HEK293 (cell line): ENCODE data around the gene FBXL13.

Experiments
- CTCF ChIA-PET: fragments of 350-600 bp; formaldehyde crosslinking; extraction: SDS; loops from one replicate; lab custom pipeline; 2021; ENCODE audit warnings: antibody characterized with exemption; lab: Yijun Ruan, JAX
- POLR2A ChIA-PET: fragments of 300-600 bp; formaldehyde crosslinking; extraction: SDS; loops from one replicate; lab custom pipeline; 2020; ENCODE audit warnings: antibody characterized with exemption, inconsistent platforms; lab: Yijun Ruan, JAX
- H3K27ac ChIP-seq: fragments of 200-500 bp; sonication (Bioruptor generic); 2 replicates; pipeline ENCODE4 v1.5.1; 2014; ENCODE audit warnings: low read depth, low read length, control low read depth, inconsistent platforms; ENCODE audit errors: extremely low read depth
- H3K36me3 ChIP-seq, 2 experiments: fragments of 200-500 bp in 1 of 2; sonication (Bioruptor generic) in 1 of 2; 1 replicate in 1 of 2; 2 replicates in 1 of 2; pipeline ENCODE4 v1.5.1; 2014 to 2017; ENCODE audit warnings: inconsistent platforms in 2 of 2, low read length in 2 of 2; ENCODE audit not compliant: control insufficient read depth in 2 of 2, insufficient read depth in 1 of 2
- H3K4me1 ChIP-seq: fragments of 200-500 bp; sonication (Bioruptor generic); 2 replicates; pipeline ENCODE4 v1.5.1; 2014; ENCODE audit warnings: mild to moderate bottlenecking, low read length, inconsistent platforms; ENCODE audit not compliant: control insufficient read depth, insufficient read depth
- H3K4me3 ChIP-seq: 2 replicates; pipeline ENCODE4 v1.5.1; 2011; ENCODE audit warnings: low read depth, mild to moderate bottlenecking, control low read depth, low read length, moderate library complexity
- H3K9me3 ChIP-seq: fragments of 200-500 bp; sonication (Bioruptor generic); 2 replicates; pipeline ENCODE4 v1.5.1; 2014; ENCODE audit warnings: low read depth, low read length, inconsistent platforms; ENCODE audit not compliant: control insufficient read depth, insufficient read depth
- FEZF1 ChIP-seq: fragments of 450-650 bp; formaldehyde crosslinking; IDR thresholded peaks from 2 replicates; pipeline ENCODE4 v1.5.1; 2016; ENCODE audit warnings: missing biosample characterization, missing genetic modification characterization
- SCRT1 ChIP-seq: fragments of 450-650 bp; formaldehyde crosslinking; IDR thresholded peaks from 2 replicates; pipeline ENCODE4 v1.5.1; 2016; ENCODE audit warnings: missing biosample characterization, missing genetic modification characterization, borderline replicate concordance
- ZBTB48 ChIP-seq: fragments of 450-650 bp; formaldehyde crosslinking; IDR thresholded peaks from 2 replicates; pipeline ENCODE4 v1.5.1; 2016; ENCODE audit warnings: missing biosample characterization, missing genetic modification characterization
- ZNF121 ChIP-seq: fragments of 450-650 bp; formaldehyde crosslinking; IDR thresholded peaks from 2 replicates; pipeline ENCODE4 v1.5.1; 2016; ENCODE audit warnings: missing biosample characterization, missing genetic modification characterization
- ZNF341 ChIP-seq: fragments of 450-650 bp; formaldehyde crosslinking; IDR thresholded peaks from 2 replicates; pipeline ENCODE4; 2016; ENCODE audit warnings: low read depth, missing biosample characterization, missing genetic modification characterization
- ZNF670 ChIP-seq: fragments of 450-650 bp; formaldehyde crosslinking; IDR thresholded peaks from 2 replicates; pipeline ENCODE4 v1.5.1; 2016; ENCODE audit warnings: missing biosample characterization, missing genetic modification characterization, low read depth
- ZNF747 ChIP-seq: fragments of 450-650 bp; formaldehyde crosslinking; IDR thresholded peaks from 2 replicates; pipeline ENCODE4 v1.5.1; 2016; ENCODE audit warnings: missing biosample characterization, missing genetic modification characterization
- ZNF791 ChIP-seq: fragments of 450-650 bp; formaldehyde crosslinking; IDR thresholded peaks from 2 replicates; pipeline ENCODE4 v1.5.1; 2016; ENCODE audit warnings: missing biosample characterization, missing genetic modification characterization
- ZNF837 ChIP-seq: fragments of 450-650 bp; formaldehyde crosslinking; IDR thresholded peaks from 2 replicates; pipeline ENCODE4 v1.5.1; 2016; ENCODE audit warnings: missing biosample characterization, missing genetic modification characterization
- ZXDB ChIP-seq: fragments of 450-650 bp; formaldehyde crosslinking; IDR thresholded peaks from 2 replicates; pipeline ENCODE4 v1.5.1; 2016; ENCODE audit warnings: missing biosample characterization, missing genetic modification characterization
- TF ChIP-seq, protein P1 (sequence below): fragments of 450-650 bp; formaldehyde crosslinking; IDR thresholded peaks from 2 replicates; pipeline ENCODE4 v1.5.1; 2016; ENCODE audit warnings: missing biosample characterization, missing genetic modification characterization, borderline replicate concordance
- TF ChIP-seq, protein P2 (sequence below): fragments of 450-650 bp; formaldehyde crosslinking; IDR thresholded peaks from 2 replicates; pipeline ENCODE4 v1.5.1; 2016; ENCODE audit warnings: missing biosample characterization, missing genetic modification characterization, borderline replicate concordance
- TF ChIP-seq, protein P3 (sequence below): fragments of 450-650 bp; formaldehyde crosslinking; IDR thresholded peaks from 2 replicates; pipeline ENCODE4 v1.5.1; 2016; ENCODE audit warnings: missing biosample characterization, missing genetic modification characterization
- TF ChIP-seq, protein P4 (sequence below): fragments of 450-650 bp; formaldehyde crosslinking; IDR thresholded peaks from 2 replicates; pipeline ENCODE4 v1.5.1; 2016; ENCODE audit warnings: missing biosample characterization, missing genetic modification characterization
- TF ChIP-seq, protein P5 (sequence below): fragments of 450-650 bp; formaldehyde crosslinking; IDR thresholded peaks from 2 replicates; pipeline ENCODE4 v1.5.1; 2016; ENCODE audit warnings: missing biosample characterization, missing genetic modification characterization

Gene FBXL13

DNA sequence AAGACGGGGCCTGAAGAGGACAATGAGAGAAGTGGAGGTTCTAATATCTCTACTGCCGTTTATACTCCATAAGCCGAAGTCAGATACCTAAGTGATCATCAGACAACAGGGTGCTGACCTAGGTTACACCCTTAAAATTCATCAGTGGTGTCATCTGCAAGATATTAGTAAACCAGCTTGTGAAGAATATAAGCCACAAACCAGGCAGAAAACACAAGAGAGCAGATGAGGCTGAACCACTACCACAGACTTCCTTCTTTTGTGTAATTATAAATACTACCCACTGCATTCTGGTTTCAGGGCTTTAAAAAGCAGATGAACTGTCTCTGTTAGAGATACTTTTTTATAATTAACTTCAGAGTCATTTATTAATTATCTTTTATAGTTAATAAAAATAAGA, 230.7 kb downstream of the FBXL13 start:
- H3K36me3 ChIP-seq = no peaks in the 10 kb centered on the region
- POLR2A ChIA-PET = no interaction called here

DNA sequence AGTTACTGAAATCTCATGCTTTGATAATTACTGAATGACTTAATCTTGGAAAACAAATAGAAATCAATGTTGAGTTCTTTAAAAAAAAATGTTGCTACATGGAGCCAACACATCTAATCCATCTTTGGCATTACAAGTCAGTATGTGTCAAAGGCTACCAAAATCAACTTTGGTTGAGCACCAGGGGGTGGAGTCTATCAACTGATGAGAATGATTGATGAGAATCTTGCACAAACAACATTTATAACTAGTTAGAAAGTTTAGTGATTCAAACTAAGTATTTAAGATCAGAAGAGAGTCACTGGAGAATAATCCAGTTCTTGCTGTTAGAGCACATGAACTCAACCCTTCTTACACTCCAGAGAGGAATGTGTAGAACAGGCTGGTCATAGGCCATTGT, 232.3 kb downstream of the FBXL13 start:
- no peak overlapping the region for H3K4me3 ChIP-seq
- no peak for TF ChIP-seq ZNF121
- TF ChIP-seq ZBTB48 = no peak
- TF ChIP-seq, all 188 proteins: peak for 0
- no peaks in the 10 kb centered on the region for H3K9me3 ChIP-seq
- H3K4me1 ChIP-seq = no peaks in the 10 kb centered on the region
- H3K27ac ChIP-seq = no peak overlapping the region
- no peaks in the 10 kb centered on the region for H3K36me3 ChIP-seq
- ChIA-PET POLR2A (no interaction called here), CTCF (no interaction called here)

More for the DNA sequence above, 230.7 kb downstream of the FBXL13 start:
- H3K4me1 ChIP-seq = no peaks in the 10 kb centered on the region
- H3K27ac ChIP-seq = no peak overlapping the region
- CTCF ChIA-PET = interaction anchor here (0.8 kb wide), 1 partner anchor 218 kb away, joined by 4 read pairs; no protein-coding TSS in a partner anchor
- TF ChIP-seq ZNF747 (no peak), ZNF670 (tag by site-specific recombination) (no peak), ZNF791 (tag by site-specific recombination) (no peak), ZXDB (tag by site-specific recombination) (no peak), ZNF837 (tag by site-specific recombination) (no peak), FEZF1 (tag by site-specific recombination) (no peak), ZNF341 (tag by site-specific recombination) (no peak), SCRT1 (tag by site-specific recombination) (no peak)
- TF ChIP-seq, protein P1, sequence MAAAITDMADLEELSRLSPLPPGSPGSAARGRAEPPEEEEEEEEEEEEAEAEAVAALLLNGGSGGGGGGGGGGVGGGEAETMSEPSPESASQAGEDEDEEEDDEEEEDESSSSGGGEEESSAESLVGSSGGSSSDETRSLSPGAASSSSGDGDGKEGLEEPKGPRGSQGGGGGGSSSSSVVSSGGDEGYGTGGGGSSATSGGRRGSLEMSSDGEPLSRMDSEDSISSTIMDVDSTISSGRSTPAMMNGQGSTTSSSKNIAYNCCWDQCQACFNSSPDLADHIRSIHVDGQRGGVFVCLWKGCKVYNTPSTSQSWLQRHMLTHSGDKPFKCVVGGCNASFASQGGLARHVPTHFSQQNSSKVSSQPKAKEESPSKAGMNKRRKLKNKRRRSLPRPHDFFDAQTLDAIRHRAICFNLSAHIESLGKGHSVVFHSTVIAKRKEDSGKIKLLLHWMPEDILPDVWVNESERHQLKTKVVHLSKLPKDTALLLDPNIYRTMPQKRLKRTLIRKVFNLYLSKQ (tag by site-specific recombination) = no peak
- TF ChIP-seq, protein P2, sequence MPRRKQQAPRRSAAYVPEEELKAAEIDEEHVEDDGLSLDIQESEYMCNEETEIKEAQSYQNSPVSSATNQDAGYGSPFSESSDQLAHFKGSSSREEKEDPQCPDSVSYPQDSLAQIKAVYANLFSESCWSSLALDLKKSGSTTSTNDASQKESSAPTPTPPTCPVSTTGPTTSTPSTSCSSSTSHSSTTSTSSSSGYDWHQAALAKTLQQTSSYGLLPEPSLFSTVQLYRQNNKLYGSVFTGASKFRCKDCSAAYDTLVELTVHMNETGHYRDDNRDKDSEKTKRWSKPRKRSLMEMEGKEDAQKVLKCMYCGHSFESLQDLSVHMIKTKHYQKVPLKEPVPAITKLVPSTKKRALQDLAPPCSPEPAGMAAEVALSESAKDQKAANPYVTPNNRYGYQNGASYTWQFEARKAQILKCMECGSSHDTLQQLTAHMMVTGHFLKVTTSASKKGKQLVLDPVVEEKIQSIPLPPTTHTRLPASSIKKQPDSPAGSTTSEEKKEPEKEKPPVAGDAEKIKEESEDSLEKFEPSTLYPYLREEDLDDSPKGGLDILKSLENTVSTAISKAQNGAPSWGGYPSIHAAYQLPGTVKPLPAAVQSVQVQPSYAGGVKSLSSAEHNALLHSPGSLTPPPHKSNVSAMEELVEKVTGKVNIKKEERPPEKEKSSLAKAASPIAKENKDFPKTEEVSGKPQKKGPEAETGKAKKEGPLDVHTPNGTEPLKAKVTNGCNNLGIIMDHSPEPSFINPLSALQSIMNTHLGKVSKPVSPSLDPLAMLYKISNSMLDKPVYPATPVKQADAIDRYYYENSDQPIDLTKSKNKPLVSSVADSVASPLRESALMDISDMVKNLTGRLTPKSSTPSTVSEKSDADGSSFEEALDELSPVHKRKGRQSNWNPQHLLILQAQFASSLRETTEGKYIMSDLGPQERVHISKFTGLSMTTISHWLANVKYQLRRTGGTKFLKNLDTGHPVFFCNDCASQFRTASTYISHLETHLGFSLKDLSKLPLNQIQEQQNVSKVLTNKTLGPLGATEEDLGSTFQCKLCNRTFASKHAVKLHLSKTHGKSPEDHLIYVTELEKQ (tag by site-specific recombination) = no peak
- TF ChIP-seq, protein P3, sequence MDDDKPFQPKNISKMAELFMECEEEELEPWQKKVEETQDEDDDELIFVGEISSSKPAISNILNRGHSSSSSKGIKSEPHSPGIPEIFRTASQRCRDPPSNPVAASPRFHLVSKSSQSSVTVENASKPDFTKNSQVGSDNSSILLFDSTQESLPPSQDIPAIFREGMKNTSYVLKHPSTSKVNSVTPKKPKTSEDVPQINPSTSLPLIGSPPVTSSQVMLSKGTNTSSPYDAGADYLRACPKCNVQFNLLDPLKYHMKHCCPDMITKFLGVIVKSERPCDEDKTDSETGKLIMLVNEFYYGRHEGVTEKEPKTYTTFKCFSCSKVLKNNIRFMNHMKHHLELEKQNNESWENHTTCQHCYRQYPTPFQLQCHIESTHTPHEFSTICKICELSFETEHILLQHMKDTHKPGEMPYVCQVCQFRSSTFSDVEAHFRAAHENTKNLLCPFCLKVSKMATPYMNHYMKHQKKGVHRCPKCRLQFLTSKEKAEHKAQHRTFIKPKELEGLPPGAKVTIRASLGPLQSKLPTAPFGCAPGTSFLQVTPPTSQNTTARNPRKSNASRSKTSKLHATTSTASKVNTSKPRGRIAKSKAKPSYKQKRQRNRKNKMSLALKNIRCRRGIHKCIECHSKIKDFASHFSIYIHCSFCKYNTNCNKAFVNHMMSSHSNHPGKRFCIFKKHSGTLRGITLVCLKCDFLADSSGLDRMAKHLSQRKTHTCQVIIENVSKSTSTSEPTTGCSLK = no peak
- TF ChIP-seq, protein P4, sequence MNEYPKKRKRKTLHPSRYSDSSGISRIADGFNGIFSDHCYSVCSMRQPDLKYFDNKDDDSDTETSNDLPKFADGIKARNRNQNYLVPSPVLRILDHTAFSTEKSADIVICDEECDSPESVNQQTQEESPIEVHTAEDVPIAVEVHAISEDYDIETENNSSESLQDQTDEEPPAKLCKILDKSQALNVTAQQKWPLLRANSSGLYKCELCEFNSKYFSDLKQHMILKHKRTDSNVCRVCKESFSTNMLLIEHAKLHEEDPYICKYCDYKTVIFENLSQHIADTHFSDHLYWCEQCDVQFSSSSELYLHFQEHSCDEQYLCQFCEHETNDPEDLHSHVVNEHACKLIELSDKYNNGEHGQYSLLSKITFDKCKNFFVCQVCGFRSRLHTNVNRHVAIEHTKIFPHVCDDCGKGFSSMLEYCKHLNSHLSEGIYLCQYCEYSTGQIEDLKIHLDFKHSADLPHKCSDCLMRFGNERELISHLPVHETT (tag by site-specific recombination) = no peak
- TF ChIP-seq, protein P5, sequence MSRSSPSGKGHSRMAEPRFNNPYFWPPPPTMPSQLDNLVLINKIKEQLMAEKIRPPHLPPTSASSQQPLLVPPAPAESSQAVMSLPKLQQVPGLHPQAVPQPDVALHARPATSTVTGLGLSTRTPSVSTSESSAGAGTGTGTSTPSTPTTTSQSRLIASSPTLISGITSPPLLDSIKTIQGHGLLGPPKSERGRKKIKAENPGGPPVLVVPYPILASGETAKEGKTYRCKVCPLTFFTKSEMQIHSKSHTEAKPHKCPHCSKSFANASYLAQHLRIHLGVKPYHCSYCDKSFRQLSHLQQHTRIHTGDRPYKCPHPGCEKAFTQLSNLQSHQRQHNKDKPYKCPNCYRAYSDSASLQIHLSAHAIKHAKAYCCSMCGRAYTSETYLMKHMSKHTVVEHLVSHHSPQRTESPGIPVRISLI = no peak
- no peak overlapping the region for H3K4me3 ChIP-seq
- no peaks in the 10 kb centered on the region for H3K9me3 ChIP-seq
